ENCODE results near the gene LACTB.

The LACTB gene

GRCh38 chr15:63180746-63181145, 59.1 kb downstream of the LACTB start:
- no peak for DNase-seq

DNA sequence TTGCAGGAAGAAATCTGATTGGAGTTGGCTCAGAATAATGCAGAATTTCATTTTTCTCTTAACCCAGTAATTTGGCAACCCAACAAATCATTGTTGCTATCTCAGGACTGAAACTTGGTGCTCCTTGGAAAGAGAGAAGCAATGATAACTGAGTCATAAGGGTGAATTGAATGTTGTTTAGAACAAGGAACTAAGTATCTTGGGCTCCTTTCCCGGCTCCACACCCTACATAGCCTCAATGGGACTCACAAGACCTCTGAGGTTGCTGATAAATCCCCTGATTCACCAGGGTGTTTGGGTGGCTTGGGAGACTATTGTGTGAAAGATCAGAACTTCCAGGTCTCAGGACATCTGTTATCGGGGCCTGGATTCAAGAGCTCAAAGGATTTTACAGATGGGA, 60.0 kb downstream of the LACTB start:
- peak; percentile 56 to 79 (median 68) for DNase-seq

- no peak for DNase-seq
Measured at GRCh38 chr15:63185206-63185605, 63.5 kb downstream of the LACTB start.

GRCh38 chr15:63186065-63186464, 64.4 kb downstream of the LACTB start:
- DNase-seq = no peak

GRCh38 chr15:63187589-63188226, 66.0 kb downstream of the LACTB start:
- no peak for DNase-seq

DNA sequence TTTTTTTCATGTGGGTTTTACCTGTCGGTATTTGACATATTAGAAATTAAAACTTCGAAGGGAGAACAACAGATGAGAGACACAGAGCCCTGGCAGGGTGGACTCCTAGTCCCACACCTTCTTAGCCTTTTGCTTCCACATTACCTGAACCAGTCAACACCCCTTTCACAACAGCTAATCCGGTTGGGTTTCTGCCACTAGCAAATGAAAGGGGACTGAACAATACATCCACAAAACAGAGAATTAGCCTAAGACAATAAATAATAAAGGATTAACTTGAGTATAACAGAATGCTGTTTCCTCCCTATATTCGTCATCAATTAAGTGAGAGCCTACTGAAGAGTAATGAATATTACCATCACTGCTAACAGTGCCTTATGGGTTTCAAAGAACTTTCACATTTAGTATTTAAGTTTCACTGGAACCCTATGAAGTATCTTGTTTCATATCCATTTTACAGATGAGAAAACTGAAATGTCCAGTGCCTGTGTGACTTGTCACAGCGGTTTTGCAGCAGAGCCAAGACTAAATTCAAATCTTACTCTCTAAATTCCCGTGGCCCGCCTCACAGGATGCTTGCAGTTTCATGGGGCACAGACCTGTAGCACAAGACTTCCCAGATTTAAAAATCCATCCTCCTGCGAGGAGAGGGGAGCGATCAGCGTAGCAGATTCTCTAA, 66.7 kb downstream of the LACTB start:
- DNase-seq = peak in 1 of 4 experiments; percentile 7

- peak; percentile 98 to 100 (median 99) for DNase-seq
Measured at GRCh38 chr15:63188926-63189871, 67.5 kb downstream of the LACTB start, which contains the start of gene RAB8B. Gene RAB8B, plus strand, starts transcription at chr15:63189606. Its CDS starts 19 bp downstream, at chr15:63189625.

DNA sequence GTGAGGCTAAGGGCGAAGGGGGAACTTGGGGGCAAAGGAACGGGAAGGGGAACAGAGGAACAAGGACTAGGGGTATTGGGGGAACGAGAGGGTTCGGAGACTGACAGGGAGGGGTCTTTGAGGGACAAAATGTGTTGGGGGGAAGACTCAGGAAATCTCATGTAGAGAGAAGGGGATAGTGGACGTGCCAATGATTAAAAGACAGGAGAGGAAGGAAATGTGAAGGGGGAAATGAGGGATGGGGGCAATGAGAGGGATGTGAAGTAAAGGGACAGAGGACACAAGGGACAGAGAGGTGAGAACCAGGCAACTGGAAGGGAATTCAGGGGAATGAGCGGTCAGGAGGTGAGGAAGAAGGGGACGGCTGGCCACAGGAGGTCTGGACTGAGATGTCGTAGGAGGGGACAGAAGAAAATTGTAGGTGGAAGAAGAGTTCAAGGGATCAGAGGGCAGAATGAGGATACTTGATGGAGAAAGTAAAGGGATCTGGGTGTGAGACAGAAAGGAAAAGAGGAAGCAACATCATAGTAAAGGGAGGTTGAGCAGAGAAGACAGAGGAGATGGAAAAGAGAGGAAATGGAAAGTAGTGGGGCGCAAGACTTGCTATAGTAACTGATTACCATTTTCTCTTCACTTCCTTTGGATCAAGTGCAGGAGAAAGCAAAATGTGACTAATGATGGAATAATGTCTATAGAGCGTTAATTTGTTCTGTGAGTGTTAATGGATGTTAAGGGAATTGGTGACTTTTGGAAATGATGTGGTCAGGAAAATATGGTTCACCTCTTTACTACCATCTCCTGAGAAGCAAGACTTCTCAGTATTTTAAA, 68.5 kb downstream of the LACTB start:
- DNase-seq = peak; percentile 23 to 74 (median 56)

DNA sequence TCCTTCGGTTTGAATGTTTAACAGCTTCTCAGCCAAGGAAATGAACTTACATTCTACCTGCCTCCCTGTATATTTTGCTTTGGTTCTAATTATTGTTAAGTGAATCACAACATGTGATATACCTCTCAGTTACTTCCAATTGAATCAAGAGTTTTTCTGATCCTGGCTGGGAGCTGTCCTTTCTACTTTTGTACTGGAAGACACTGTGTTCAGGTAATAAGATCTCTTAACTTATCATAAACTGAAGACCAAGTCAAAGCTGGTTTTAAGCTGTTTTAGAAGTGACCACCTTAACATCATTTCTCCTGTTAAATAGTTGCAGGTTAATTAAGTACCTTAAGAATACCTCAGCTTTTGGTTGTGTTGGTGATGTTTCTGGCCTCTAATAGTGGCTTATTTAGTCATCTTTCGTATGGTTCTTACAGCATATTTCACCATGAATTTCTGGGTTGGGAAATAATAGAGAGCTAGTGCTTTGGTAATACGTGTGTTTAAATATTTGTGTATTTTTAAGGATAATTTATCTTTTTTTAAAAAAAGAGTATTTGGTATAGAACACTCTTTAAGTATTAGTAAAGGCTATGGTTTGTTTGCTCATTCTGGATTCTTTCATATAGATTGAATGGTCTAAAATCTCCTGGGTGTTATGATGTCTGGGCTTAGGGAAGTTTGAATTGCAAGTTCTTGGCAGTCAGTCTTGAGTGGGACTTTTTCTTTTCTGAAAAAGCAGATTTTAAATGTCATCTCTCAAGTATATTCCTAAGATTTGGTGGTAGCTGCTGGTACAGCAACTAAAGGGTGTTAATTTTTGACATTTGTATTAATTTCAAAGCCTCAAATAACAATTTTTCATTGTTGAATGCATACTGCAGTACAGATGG, 69.3 kb downstream of the LACTB start:
- peak in 2 of 4 experiments; percentile 51 to 56 for DNase-seq

Data from suppressor macrophage (primary cell).